Hepatocyte (in vitro differentiated cells): ENCODE results near the gene GCNT2. TPM values are rescaled to one million over a fixed set of nuclear protein-coding genes. Genes with fewer than 3 reads are reported as not detected.

Experiments
- DNase-seq: peaks from one replicate; pipeline ENCODE4 v3.0.0-alpha.2; 2016; ENCODE audit warnings: low spot score
- H2AFZ ChIP-seq: fragments of 200-600 bp; sonication (generic); 2 replicates; pipeline ENCODE4 v1.6.0; 2016; ENCODE audit warnings: antibody characterized with exemption, mild to moderate bottlenecking
- H3K27ac ChIP-seq: fragments of 200-600 bp; sonication (generic); 2 replicates; pipeline ENCODE4 v1.5.1; 2016; ENCODE audit warnings: mild to moderate bottlenecking
- H3K27me3 ChIP-seq: fragments of 200-600 bp; sonication (generic); 2 replicates; pipeline ENCODE4 v1.6.1; 2016
- H3K36me3 ChIP-seq: fragments of 200-600 bp; sonication (generic); replicated peaks from 2 replicates; pipeline ENCODE4 v1.5.1; 2016; ENCODE audit warnings: low read depth; ENCODE audit not compliant: insufficient read depth
- H3K4me1 ChIP-seq: fragments of 200-600 bp; sonication (generic); 2 replicates; pipeline ENCODE4 v1.5.1; 2016; ENCODE audit warnings: mild to moderate bottlenecking, moderate library complexity; ENCODE audit not compliant: insufficient read depth
- H3K4me2 ChIP-seq: fragments of 200-600 bp; sonication (generic); 2 replicates; pipeline ENCODE4 v1.6.0; 2016
- H3K4me3 ChIP-seq: fragments of 200-600 bp; sonication (generic); 2 replicates; pipeline ENCODE4 v1.5.1; 2016; ENCODE audit warnings: mild to moderate bottlenecking
- H3K79me2 ChIP-seq: fragments of 200-600 bp; sonication (generic); 2 replicates; pipeline ENCODE4 v1.6.0; 2017; ENCODE audit warnings: mild to moderate bottlenecking
- H3K9me2 ChIP-seq: fragments of 200-600 bp; sonication (generic); replicated peaks from 2 replicates; pipeline ENCODE4 v1.6.0; 2017; ENCODE audit warnings: mild to moderate bottlenecking; ENCODE audit not compliant: insufficient read depth
- H3K9me3 ChIP-seq: fragments of 200-600 bp; sonication (generic); 2 replicates; pipeline ENCODE4 v1.5.1; 2016; ENCODE audit warnings: low read depth, mild to moderate bottlenecking
- H4K20me1 ChIP-seq: fragments of 200-600 bp; sonication (generic); 2 replicates; pipeline ENCODE4 v1.6.0; 2016; ENCODE audit warnings: mild to moderate bottlenecking; ENCODE audit not compliant: insufficient read depth, poor library complexity, severe bottlenecking
- EZH2 ChIP-seq: fragments of 200-600 bp; sonication (generic); IDR thresholded peaks from 2 replicates; pipeline ENCODE4 v1.6.1; 2016; ENCODE audit warnings: antibody characterized with exemption, mild to moderate bottlenecking, borderline replicate concordance
- EZH2phosphoT487 ChIP-seq: fragments of 200-600 bp; sonication (generic); IDR thresholded peaks from one replicate; pipeline ENCODE4 v1.6.1; 2018; ENCODE audit warnings: antibody characterized with exemption, mild to moderate bottlenecking, low read depth, moderate library complexity; ENCODE audit not compliant: unreplicated experiment, severe bottlenecking
- WGBS: methylation state at CpG from one replicate; pipeline ENCODE4 v1.1.6; 2016; ENCODE audit warnings: low lambda C conversion rate; ENCODE audit errors: missing lambda C conversion rate; 5-methylcytosine and 5-hydroxymethylcytosine counted together
- polyA plus RNA-seq: library from polyadenylated mRNA; unstranded; fragments of >200 nt; fragmentation: Nextera tagmentation; extraction: Ambion mirVana; gene quantifications from 2 replicates; pipeline ENCODE4 v1.2.1, GENCODE V29; 2016
- total RNA-seq: library from RNA; depleted of rRNA; stranded (reverse); fragments of >200 nt; gene quantifications from 2 replicates; pipeline ENCODE4 v1.2.3, GENCODE V29; 2014
- TF ChIP-seq, protein P1 (sequence below): fragments of 200-600 bp; sonication (generic); IDR thresholded peaks from 2 replicates; pipeline ENCODE4 v1.5.1; 2016; ENCODE audit warnings: antibody characterized with exemption, mild to moderate bottlenecking; ENCODE audit not compliant: poor library complexity

Gene GCNT2
- total and polyA plus RNA-seq, 2 experiments from 2014 or later = 16.3 to 36.4 TPM

DNA sequence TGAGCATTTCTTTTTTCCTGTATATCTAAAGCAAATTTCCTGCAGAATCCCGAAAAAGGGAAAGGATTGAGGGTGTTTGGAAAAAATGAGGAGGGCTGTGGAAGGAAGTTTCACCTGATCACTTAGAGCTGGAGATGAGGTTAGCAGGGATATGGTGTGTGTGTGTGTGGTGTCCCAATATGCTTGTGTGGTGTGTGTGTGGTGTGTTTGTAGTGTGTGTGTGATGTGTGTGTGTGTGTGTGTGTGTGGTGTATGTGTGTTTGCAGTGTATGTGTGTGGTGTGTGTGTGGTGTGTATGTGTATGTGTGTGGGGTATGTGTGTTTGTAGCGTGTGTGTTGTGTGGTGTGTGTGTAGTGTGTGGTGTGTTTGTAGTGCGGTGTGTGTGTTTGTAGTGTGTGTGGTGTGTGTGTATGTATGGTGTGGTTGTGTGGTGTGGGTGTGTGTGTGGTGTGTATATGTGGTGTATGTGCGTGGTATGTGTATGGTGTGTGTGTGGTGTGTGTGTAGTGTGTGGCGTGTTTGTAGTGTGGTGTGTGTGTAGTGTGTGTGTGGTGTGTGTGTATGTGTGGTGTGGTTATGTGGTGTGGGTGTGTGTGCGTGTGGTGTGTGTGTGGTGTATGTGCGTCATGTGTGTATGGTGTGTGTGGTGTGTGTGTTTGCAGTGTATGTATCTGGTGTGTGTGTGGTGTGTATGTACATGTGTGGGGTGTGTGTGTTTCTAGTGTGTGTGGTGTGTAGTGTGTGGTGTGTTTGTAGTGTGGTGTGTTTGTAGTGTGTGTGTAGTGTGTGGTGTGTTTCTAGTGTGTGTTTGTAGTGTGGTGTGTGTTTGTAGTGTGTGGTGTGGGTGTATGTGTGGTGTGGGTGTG is 67.6 kb downstream of the GCNT2 start:
- 86% methylated on average over 5 of the region's 7 CpGs for WGBS
- Histone ChIP-seq H3K36me3 (no peaks in the 10 kb centered on the region), H3K9me2 (no peaks in the 10 kb centered on the region), H3K27ac (no peak overlapping the region), H3K79me2 (peaks cover 61% of the 10 kb centered on the region), H3K27me3 (no peaks in the 10 kb centered on the region), H3K9me3 (no peaks in the 10 kb centered on the region), H3K4me2 (peak overlapping the region; percentile 25), H3K4me1 (peaks cover 31% of the 10 kb centered on the region), H3K4me3 (no peak overlapping the region), H4K20me1 (no peaks in the 10 kb centered on the region), H2AFZ (no peak overlapping the region)
- DNase-seq = no peak
- TF ChIP-seq EZH2phosphoT487 (no peak), EZH2 (no peak)
- TF ChIP-seq, protein P1, sequence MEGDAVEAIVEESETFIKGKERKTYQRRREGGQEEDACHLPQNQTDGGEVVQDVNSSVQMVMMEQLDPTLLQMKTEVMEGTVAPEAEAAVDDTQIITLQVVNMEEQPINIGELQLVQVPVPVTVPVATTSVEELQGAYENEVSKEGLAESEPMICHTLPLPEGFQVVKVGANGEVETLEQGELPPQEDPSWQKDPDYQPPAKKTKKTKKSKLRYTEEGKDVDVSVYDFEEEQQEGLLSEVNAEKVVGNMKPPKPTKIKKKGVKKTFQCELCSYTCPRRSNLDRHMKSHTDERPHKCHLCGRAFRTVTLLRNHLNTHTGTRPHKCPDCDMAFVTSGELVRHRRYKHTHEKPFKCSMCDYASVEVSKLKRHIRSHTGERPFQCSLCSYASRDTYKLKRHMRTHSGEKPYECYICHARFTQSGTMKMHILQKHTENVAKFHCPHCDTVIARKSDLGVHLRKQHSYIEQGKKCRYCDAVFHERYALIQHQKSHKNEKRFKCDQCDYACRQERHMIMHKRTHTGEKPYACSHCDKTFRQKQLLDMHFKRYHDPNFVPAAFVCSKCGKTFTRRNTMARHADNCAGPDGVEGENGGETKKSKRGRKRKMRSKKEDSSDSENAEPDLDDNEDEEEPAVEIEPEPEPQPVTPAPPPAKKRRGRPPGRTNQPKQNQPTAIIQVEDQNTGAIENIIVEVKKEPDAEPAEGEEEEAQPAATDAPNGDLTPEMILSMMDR = no peak

DNA sequence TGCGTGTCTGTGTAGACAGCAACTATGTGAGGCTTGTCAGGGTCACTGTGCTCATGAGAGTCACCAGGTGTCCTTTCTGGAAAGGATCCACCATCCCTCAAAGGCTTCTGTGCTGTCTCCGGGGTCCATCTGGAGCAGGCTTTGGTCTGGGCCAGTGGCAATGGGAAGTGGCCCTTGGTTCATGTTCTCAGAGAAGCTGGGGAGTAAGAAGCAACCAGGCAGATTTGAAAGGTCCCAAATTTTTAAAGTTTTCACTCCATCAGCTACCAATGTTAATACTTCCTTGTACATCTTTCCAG is 68.2 kb downstream of the GCNT2 start:
- Histone ChIP-seq H3K9me2 (no peaks in the 10 kb centered on the region), H3K27ac (no peak overlapping the region), H3K4me2 (no peak overlapping the region), H3K9me3 (no peaks in the 10 kb centered on the region), H2AFZ (no peak overlapping the region), H3K4me3 (no peak overlapping the region), H3K79me2 (peaks cover 67% of the 10 kb centered on the region), H4K20me1 (no peaks in the 10 kb centered on the region), H3K36me3 (no peaks in the 10 kb centered on the region), H3K27me3 (no peaks in the 10 kb centered on the region), H3K4me1 (peaks cover 25% of the 10 kb centered on the region)
- TF ChIP-seq EZH2phosphoT487 = no peak
- no peak for TF ChIP-seq EZH2
- TF ChIP-seq, protein P1 = no peak
- DNase-seq = no peak
- 77% methylated on average over 2 of the region's 2 CpGs for WGBS

DNA sequence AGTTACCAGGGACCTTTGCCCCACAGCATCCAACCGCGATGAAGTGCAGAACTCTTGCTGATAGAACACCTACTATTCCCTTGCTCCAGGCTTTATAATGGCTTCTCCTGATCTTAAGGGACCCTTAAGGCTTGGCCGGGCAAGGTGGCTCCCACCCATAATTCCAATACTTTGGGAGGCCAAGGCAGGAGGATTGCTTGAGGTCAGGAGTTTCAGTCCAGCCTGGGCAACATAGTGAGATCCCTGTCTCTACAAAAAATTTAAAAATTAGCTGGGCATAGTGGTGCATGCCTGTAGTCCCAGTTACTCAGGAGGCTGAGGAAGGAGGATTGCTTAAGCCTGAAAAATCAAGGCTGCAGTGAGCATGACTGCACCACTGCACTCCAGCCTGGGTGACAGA is 68.8 kb downstream of the GCNT2 start:
- H3K4me3 ChIP-seq = no peak overlapping the region
- no peaks in the 10 kb centered on the region for H3K9me3 ChIP-seq
- 86% methylated on average over 3 of the region's 3 CpGs for WGBS
- DNase-seq = no peak
- H4K20me1 ChIP-seq = no peaks in the 10 kb centered on the region
- H2AFZ ChIP-seq = no peak overlapping the region
- H3K79me2 ChIP-seq = peaks cover 73% of the 10 kb centered on the region
- TF ChIP-seq EZH2phosphoT487 (no peak), EZH2 (no peak)
- TF ChIP-seq, protein P1 = no peak
- H3K4me2 ChIP-seq = no peak overlapping the region
- H3K36me3 ChIP-seq = no peaks in the 10 kb centered on the region
- H3K27me3 ChIP-seq = no peaks in the 10 kb centered on the region
- H3K9me2 ChIP-seq = no peaks in the 10 kb centered on the region
- peaks cover 19% of the 10 kb centered on the region for H3K4me1 ChIP-seq
- no peak overlapping the region for H3K27ac ChIP-seq
